ENCODE measurements around the gene TSPAN9.

- TF ChIP-seq CTCF (IDR thresholded peaks at IDR 0.05), result no peak
- TF ChIP-seq POLR2A (IDR thresholded peaks at IDR 0.05), result no peak
These were observed 33.0 kb upstream of the TSPAN9 start for GRCh38 chr12:3044141-3044630.

Measured in testis (tissue), 2 donors.